ENCODE measurements around the gene OGFOD3.
"Not testable (repeated sequence)": the region's sequence is repeated elsewhere in the genome, so short reads cannot be mapped to it uniquely, and the experiment has no call there.

DNA sequence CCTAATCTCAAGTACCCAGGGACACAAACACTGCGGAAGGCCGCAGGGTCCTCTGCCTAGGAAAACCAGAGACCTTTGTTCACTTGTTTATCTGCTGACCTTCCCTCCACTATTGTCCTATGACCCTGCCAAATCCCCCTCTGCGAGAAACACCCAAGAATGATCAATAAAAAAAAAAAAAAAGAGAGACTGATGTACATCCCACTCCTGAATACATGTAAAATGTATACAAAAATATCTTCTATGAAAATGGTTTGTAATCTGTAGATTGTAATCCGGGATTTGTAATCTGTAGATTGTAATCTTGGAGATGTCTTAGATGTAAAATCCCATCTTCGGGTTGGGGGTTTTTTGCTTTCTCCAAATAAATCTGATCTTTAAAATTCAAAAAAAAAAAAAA, 41.1 kb downstream of the OGFOD3 start:
- TF ChIP-seq, protein P1, sequence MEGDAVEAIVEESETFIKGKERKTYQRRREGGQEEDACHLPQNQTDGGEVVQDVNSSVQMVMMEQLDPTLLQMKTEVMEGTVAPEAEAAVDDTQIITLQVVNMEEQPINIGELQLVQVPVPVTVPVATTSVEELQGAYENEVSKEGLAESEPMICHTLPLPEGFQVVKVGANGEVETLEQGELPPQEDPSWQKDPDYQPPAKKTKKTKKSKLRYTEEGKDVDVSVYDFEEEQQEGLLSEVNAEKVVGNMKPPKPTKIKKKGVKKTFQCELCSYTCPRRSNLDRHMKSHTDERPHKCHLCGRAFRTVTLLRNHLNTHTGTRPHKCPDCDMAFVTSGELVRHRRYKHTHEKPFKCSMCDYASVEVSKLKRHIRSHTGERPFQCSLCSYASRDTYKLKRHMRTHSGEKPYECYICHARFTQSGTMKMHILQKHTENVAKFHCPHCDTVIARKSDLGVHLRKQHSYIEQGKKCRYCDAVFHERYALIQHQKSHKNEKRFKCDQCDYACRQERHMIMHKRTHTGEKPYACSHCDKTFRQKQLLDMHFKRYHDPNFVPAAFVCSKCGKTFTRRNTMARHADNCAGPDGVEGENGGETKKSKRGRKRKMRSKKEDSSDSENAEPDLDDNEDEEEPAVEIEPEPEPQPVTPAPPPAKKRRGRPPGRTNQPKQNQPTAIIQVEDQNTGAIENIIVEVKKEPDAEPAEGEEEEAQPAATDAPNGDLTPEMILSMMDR (IDR thresholded peaks at IDR 0.05; ENCODE audit: borderline replicate concordance, extremely low read depth, low read length, poor library complexity, severe bottlenecking), result not testable (repeated sequence)
- not testable (repeated sequence) for TF ChIP-seq EZH2 (IDR thresholded peaks at IDR 0.05; ENCODE audit: borderline replicate concordance, low read depth, low read length, severe bottlenecking)
